RPMI7951 (cell line): Measurements from ENCODE around the gene CFAP90. TPM values are rescaled to one million over a fixed set of nuclear protein-coding genes. Genes with fewer than 3 reads are reported as not detected.

Experiments
- DNase-seq: peaks from one replicate; pipeline ENCODE4 v3.0.0-alpha.2; 2012; ENCODE audit warnings: low read depth
- total RNA-seq: library from RNA; depleted of rRNA; stranded (reverse); fragments of >200 nt; shearing (Covaris generic); gene quantifications from 2 replicates; pipeline ENCODE4 v1.2.3, GENCODE V29; 2014; rRNA removed

CFAP90 gene, protein sequence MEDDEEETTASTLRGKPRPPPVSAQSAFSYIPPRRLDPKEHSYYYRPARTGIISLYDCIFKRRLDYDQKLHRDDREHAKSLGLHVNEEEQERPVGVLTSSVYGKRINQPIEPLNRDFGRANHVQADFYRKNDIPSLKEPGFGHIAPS
- not detected in 2 replicates for total RNA-seq

DNA sequence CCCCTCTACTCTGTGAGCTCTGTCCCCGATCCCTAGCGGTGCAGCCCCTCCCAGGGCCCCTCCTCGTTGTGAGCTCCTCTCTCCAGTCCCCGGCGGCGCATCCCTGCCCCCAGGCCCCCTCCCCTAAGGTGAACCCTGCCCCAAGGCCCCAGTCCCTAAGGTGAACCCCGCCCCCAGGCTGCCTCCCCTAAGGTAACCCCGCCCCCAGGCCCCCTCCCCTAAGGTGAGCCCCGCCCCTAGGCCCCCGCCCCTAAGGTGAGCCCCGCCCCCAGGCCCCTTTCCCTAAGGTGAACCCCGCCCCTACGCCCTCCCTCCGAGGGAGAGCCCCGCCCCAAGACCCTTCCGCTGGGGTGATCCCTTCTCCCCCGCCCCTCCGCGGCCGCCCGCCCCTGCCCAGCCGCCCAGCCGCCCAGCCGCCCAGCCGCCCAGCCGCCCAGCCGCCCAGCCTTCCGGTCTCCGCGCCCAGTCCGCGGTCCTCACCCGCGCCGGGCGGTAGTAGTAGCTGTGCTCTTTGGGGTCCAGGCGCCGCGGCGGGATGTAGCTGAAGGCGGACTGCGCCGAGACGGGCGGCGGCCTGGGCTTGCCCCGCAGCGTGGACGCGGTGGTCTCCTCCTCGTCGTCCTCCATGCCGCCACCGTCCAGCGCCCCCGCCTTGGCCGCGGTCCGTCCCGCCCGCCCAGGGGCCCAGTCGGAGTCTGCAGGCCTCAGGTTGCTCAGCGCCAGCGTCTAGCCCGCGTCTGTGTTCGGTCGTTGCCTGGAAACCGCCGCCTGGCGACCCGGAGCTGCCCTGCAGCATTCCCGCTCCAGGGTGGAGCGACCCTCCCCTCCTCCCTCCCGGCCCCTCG lies at the start of gene CFAP90:
TSS of gene CFAP90 (minus strand) at position 739 of the 845 bp plus-strand sequence. CDS start at position 627, 112 bp downstream.
- DNase-seq = no peak

DNA sequence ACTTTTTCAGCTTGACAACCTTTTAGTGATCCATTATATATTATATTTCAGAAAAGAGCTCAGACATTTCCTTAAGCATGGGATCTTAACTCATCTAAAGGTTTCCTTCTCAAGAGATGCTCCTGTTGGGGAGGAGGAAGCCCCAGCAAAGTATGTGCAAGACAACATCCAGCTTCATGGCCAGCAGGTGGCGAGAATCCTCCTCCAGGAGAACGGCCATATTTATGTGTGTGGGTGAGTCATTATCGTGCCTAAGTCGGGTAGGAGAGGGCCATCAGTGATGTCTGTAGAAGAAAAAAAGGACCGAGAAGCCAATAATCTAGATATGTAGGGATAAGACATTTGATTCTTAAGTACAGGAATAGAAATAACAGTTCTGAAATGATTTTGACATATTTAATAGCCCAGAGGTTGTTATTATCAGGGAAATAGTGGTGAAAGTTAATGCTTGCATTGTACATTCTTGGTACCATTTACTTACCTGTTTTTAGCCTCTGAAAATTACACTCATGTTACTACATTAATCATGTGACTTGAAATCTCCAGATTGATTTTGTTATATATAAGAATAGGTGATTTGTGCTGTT lies 46.2 kb upstream of the CFAP90 start:
- DNase-seq = peak; percentile 63

DNA sequence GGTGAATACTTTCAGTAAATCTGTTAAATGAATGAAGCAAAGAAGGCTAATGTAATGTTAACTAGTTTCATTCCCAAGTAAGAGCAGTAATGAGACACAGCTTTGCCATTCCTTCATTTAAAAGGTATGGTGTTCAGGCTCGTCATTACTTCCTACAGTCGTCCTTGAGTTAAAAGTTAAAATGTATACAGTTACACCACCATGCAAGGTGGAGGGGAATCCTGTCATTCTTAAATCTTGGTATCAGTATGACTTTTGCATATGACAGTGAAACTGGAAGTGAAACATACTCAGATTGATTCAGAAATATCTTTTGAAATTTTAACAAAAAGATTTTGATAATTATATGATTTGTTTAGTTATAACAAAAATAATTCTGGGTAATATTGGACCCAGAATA lies 43.9 kb upstream of the CFAP90 start:
- DNase-seq = no peak

DNA sequence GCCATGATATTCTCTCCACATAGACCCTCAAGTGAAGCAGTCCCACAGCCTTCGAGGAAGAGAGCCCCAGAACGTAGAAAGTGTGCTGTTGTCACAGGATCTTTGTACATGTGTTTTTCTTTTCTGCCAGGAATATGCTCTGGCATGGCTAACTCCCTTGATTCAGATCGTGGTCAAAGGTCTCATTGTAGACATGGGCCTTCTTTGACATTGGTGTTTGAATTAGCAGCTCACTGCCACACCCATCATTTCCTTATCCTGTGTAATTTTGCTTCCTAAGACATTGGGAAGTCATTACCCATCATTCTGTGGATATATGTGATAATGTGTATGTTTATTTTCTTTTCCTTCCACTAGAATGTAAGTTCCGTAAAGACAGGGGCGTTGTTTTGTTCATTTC lies 43.5 kb upstream of the CFAP90 start:
- DNase-seq = no peak

DNA sequence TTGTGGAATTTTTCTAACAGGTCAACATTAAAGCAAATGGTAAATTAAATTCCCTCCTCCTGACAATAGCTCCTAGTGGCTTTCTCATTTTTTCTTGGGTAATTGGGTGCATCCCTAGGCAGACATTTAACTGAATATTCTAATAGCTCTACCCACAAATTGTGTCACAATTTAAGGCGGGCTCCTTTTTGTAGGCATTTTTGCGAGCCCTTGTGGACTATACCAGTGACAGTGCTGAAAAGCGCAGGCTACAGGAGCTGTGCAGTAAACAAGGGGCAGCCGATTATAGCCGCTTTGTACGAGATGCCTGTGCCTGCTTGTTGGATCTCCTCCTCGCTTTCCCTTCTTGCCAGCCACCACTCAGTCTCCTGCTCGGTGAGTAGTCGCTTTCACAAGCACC lies 38.0 kb upstream of the CFAP90 start:
- DNase-seq = no peak

DNA sequence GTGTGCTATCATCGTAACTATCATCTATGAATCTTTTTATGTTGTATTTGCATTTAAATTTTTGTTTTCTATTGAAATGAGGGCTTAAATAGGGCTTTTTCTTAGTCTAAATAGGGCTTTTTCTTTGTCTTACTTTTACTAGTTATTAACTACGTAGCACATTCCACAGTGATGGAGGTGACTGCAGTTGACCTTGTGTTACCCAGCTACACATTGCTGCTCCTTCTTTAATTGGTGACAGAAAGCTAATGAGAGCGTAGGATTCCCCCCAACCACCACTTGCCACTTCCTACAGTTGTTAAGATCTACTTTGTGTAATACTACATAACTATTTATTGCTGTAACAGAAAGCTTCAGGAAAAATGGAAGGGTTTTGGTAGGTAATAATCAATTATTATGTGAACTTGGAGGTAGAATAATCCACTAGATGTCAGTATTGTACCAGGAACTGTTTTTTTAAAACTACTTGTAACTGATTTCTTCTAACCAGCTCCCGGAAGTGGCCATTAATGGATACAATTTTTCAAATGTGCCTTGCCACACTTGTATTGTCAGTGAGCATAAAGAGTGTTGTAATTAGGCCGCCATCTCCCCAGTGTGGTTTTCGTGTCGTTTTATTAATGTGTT lies 36.0 kb upstream of the CFAP90 start:
- DNase-seq = peak; percentile 49

DNA sequence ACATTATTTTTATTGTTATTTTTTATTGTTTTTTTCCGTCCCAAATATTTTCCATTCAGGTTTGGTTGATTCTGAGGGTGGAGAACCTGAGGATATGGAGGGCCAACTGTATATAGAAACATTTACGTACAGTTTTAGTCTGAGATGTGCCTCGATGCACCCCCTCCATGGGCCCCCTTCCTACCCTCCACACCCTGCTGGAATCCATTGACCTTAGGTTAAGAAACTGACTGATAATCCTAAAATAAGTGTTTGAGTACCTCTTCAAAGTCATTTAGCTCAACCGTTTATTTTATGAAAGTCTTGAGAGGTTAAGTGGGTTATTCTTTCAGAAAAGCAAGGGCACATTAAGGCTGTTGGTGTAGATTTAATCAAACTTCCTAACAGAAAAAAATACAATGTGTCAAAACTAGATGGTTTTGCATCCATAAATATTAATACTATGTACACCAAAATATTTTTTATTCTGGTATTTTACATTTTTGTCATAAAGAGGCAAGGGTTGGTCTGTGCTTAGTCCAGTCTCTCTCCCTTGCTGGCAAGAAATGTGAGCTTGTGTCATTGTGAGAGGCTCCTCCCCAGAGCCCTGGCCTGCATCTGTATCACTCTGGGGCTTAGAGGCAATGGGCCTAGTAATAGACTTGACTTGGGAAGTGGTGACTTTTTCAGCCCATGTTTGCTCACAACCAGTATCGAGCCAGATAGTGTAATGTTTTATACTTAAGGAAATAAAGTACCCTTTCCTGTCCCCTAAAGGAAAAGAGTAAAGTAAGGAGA lies 33.7 kb upstream of the CFAP90 start:
- DNase-seq = no peak

DNA sequence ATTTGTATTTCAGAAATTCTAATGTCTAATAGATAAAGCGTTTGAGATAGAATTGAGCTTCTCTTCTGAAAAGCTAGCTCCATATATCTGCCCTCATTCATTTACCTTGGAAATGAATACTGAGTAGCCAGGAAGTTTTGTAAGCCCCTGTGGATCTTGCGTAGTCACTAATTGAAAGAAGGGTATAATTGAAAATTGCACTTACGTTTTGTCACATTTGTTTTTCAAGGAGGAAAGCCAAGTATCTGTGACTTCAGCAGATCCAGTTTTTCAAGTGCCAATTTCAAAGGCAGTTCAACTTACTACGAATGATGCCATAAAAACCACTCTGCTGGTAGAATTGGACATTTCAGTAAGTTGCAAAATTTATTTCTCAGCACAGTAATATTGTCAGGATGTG lies 32.0 kb upstream of the CFAP90 start:
- no peak for DNase-seq

DNA sequence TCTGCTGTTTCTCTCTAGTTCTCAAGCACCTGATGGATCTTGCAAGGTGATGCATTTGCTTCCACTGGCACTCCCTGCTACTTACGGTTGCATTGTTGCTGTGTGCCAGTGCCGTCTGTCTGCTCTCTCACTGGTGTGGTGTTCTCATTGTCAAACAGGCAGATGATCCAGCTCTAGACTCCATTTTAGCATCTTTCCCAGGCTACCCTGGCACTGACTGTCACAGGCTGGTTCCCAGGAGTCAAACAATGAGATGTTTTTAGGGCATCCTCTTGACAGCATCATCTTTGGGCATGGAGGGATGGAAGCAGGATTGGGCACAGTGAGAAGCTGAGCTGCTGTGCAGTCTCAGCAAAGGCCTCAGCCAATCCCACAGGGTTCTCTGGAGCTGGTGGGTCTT lies 30.9 kb upstream of the CFAP90 start:
- no peak for DNase-seq

DNA sequence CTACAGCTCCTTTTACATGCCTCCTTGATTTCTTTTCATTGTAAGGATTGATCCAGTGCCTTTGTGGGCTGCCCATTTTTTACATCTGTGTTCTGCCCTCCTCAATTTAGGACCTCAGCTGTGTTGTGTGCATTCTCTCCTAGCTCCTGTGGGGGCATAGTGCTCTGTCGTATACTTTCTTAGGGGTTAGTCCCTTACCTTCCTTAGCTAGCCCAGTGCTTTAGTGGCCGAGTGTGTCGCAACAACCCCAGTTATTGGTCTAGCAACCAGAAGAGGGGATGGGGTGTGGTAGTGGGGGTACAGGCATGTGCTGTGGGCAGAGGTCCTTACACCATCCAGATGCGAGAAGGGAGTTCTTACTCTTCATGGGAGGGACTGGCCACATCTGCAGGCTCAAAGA lies 30.2 kb upstream of the CFAP90 start:
- no peak for DNase-seq

DNA sequence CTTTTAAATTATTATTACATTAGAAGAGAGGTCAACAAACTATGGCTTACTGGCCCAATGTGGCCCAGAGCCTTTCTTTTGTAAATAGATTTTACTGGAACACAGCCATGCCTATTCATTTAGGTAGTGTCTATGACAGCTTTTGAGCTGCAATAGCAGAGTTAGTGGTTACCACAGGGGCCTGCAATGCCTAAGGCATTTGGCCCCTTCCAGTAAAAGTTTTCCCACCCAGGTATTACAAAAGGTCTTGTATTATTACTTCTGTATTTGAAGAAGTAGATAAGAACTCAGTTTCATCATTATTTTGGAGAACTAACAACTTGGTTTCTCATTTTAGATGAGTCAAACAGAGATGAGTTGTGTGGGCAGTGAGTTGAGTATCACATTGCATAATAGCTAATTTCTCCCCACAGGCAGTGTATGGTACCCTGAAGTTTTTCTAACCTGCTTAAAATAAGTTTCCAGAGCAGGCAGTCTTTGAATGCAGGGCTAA lies 27.5 kb upstream of the CFAP90 start:
- peak; percentile 14 for DNase-seq

DNA sequence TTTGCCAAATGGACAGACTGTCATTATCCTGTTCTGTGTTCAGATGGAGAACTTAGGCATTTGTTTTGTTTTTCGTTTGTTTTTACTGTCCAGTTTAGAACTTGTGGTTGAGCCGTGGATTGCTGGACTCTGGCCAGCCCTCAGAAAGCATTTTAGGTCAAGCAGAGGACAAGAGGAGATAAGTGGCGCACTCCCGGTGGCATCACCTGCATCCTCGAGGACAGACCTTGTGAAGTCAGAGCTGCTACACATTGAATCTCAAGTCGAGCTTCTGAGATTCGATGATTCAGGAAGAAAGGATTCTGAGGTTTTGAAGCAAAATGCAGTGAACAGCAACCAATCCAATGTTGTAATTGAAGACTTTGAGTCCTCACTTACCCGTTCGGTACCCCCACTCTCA lies 26.9 kb upstream of the CFAP90 start:
- DNase-seq = peak; percentile 6

DNA sequence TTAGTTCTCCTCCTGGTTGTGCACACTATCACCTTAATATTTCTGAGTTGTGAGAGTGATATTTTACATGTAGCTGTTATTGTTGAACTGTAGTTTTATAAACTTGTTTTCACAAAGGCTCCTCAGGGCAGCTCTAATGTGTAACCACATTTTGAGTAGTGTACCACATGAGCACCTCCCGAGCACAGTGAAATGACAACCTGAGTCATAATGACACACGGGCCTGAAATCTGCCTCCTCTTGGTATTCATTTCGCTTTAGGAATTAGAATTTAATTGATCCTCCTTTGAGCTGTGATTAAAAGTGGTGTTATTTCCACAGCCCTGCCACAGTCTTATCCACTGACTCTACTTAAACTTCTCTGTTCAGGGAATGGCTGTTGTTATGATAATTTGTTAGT lies 25.9 kb upstream of the CFAP90 start:
- peak; percentile 58 for DNase-seq

DNA sequence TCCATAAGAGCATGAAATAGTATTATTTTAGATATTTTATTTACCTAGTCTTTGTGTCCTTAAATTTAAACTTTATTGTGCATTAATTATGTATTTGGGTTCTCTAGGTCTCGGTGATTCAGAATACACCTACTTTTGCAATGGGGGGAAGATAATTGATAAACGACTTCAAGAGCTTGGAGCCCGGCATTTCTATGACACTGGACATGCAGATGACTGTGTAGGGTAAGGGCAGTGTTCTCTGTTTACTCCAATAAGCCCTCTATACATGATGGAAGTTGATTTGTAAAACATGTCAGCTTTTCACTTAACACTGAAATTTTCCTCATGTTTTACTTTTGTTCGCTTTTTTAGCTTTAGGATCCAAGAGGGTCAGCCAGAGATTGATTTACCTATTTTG lies 24.2 kb upstream of the CFAP90 start:
- DNase-seq = no peak

DNA sequence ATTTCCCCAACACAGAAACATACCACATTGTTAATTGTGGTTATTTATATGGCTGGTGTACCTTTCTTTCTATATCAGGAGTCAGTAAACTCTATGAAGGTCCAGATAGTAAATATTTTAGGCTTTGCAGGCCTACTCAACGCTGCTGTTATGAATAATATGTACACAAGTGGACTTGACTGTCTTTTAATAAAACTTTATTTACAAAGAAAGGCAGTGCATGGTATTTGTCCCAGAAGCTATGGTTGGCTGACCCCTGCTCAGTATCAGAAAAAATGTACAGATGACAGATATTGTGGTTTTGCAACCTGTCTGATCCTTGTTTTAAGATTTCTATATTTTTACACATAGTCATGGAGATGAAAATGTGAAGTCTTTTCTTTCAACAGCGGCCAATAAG lies 23.7 kb upstream of the CFAP90 start:
- no peak for DNase-seq

DNA sequence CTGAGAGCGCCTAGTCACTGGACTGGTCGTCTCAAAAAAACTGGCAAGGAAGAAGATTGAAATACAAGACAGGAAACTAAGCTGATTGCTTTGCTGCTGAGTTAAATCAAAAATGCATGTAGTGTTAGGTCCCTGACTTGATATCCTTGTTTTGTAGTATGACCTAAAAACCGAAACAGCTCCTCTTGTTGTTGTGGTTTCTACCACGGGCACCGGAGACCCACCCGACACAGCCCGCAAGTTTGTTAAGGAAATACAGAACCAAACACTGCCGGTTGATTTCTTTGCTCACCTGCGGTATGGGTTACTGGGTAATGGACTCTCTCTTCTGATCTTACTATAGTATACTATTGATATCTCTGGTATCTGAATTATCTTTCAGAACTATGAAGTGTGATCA lies 22.3 kb upstream of the CFAP90 start:
- DNase-seq = no peak

DNA sequence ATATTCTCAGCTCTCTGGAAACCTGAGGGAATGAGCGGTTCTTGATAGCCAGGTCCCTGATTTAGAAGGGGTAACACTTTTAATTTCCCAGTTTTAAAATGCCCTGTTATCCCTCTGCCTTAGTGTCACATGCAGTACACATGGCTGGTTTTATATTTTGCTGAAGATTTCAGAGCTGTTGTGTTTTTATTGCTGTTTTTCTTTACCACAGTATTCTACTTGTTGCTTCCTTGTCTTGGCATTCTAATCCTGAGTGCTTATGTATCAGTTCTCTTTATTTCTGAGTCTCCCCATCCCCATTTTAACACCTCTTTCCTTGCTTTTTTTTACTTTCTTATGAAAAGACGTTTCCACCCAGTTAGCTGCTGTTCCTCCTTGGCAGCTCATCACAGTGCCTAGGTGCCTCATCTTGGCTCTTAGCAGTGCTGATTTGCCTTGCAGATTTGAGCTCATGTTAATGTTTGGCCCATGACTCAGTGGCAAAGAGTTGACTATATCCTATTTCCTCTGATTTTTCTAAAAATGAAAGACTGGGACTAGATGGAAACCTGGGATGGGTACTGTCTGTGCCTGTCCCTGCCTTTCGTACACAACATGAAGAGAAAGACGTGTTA lies 21.7 kb upstream of the CFAP90 start:
- no peak for DNase-seq

DNA sequence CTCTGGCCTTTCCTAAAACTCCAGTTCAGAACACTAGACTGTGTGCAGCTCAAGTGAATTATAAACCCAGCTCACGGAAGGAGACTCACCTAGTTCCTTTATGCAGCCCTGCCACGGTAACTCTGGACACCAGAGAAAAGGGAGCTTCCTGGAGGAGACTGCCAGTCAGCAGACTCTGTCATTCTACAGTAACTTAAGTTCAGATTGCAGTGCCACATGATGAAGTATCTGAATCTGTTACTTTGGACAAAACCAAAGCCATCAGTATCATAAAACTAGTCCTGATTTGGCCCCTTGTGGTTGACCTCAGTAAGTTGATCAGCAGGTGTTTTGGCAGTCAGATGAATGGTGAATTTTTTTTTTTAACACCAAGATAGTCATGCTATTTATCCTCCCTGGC lies 20.7 kb upstream of the CFAP90 start:
- DNase-seq = no peak

DNA sequence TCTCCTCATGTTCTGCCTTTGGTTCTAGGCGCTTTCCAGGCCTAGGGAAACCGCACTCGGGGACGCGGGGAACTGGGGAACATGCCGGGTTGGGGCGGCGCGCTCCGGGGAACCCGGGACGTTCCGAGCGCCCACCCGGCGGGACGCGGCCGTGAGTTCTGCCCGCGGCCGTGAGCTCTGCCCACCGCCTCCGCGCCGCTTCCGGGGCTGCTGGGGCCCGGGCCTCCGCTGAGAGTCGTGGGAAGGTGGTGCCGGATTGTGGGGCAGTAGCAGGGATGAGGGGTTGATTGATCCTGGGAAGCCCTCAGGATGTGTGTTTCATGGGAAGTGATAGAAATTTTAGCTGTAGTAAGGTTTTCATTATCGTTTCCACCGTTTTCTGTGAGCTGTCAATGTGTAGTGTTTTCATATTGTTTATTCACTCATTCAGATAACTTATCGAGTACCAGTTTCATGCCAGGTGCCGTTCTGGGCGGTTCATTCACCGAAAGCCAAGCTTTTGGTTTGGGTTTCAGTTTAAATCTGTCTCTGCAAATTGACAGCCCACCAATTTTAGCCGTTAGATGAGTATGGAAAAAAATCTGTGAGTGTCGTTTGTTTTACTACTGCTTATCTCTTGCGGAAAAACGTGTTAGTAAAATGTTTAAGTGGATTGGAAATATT lies 18.7 kb upstream of the CFAP90 start:
- peak; percentile 11 for DNase-seq

DNA sequence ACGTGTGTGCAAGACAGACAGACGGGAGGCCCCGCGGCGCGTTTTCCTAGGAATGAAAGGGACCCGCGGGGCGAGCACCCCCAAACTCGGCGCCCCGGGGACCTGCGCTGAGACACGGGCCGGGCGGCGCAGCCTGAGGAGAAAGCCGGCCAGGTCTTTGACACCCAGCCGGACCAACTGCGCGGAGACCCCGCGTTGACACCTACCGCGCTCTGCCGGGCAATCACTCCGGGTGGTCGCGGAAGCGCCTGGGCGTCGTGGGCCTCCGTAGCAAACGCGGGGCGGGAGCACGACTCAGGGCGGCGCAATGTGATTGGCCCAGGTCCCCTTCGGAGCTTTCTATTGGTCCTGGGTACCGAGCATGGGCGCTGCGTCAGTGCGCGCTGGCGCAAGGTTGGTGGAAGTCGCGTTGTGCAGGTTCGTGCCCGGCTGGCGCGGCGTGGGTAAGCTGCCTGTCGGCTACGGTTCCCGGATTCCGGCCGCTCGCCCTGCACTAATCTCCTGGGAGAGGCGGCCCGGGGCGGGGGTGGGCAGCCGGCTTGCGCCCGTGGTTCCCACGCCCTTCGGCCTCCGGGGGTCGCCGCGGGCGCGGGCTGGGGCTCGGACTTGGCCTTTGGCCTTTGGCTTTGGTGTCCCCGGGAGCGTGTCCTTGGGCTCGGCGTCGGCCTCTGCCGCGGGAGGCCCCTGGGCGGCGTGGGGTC lies 18.0 kb upstream of the CFAP90 start, which contains the start of the genes FASTKD3 and MTRR:
TSS of gene FASTKD3 (minus strand) at position 259 of the 701 bp plus-strand sequence. CDS start 948 bp downstream, outside the sequence.
TSS of gene MTRR (plus strand) at position 376 of the 701 bp plus-strand sequence. CDS start 1,647 bp downstream, outside the sequence.
- peak; percentile 89 for DNase-seq
